Effector memory CD4-positive, alpha-beta T cell (primary cell): ENCODE measurements around the gene C16orf92.

Experiments used
- DNase-seq, 3 donors: peaks; one replicate each; pipeline ENCODE4 v3.0.0-alpha.2; 2020
- H3K27ac ChIP-seq: 2 replicates; pipeline ENCODE4 v1.7.0; 2013; ENCODE audit warnings: mild to moderate bottlenecking, low read length, moderate library complexity; ENCODE audit not compliant: insufficient read depth, poor library complexity, severe bottlenecking
- H3K27me3 ChIP-seq: replicated peaks from 2 replicates; pipeline ENCODE4 v1.7.0; 2013; ENCODE audit warnings: mild to moderate bottlenecking, low read length; ENCODE audit not compliant: insufficient read depth, control insufficient read depth, poor library complexity, severe bottlenecking
- H3K36me3 ChIP-seq: 2 replicates; pipeline ENCODE4 v1.7.0; 2013; ENCODE audit warnings: mild to moderate bottlenecking, low read length, moderate library complexity; ENCODE audit not compliant: control insufficient read depth, insufficient read depth
- H3K4me1 ChIP-seq: 2 replicates; pipeline ENCODE4 v1.7.0; 2013; ENCODE audit warnings: low read length, mild to moderate bottlenecking; ENCODE audit not compliant: control insufficient read depth, insufficient read depth, poor library complexity, severe bottlenecking
- H3K4me3 ChIP-seq: 2 replicates; pipeline ENCODE4 v1.7.0; 2013; ENCODE audit warnings: low read length, low read depth, mild to moderate bottlenecking; ENCODE audit not compliant: insufficient read depth, poor library complexity, severe bottlenecking
- H3K9me3 ChIP-seq: 2 replicates; pipeline ENCODE4 v1.7.0; 2013; ENCODE audit warnings: mild to moderate bottlenecking, low read length, moderate library complexity; ENCODE audit not compliant: control insufficient read depth

C16orf92 gene

DNA sequence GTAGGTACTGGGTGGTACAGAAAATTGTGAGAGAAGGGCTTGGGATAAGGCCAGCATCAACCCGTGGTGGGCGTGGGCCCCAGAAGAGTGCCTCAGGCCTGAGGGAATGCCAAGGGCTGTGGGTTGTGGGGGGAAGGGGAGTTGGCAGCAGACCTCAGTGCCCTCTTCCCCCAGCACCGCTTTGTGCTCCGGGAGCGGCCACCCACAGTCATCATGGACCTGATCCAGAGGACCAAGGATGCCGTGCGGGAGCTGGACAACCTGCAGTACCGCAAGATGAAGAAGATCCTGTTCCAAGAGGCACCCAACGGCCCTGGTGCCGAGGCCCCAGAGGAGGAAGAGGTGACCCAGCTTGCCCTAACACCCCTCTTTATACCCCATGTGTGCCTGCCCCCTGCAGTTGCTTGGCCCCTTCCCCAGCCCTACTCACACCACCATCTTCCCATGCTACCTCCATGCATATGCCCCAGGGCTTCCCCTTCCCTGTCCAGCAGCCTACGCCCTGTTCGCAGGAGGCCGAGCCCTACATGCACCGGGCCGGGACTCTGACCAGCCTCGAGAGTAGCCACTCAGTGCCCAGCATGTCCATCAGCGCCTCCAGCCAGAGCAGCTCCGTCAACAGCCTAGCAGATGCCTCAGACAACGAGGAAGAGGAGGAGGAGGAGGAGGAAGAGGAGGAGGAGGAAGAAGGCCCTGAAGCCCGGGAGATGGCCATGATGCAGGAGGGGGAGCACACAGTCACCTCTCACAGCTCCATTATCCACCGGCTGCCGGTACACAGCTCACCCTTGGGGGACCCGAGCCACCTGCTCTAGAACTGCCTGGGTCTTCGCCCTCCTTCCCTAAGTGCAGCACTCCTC is 40.2 kb upstream of the C16orf92 start:
- Histone ChIP-seq H3K4me1 (no peaks in the 10 kb centered on the region), H3K4me3 (no peak overlapping the region), H3K27me3 (no peaks in the 10 kb centered on the region), H3K27ac (no peak overlapping the region), H3K9me3 (no peaks in the 10 kb centered on the region), H3K36me3 (peaks cover 100% of the 10 kb centered on the region)
- DNase-seq = no peak

DNA sequence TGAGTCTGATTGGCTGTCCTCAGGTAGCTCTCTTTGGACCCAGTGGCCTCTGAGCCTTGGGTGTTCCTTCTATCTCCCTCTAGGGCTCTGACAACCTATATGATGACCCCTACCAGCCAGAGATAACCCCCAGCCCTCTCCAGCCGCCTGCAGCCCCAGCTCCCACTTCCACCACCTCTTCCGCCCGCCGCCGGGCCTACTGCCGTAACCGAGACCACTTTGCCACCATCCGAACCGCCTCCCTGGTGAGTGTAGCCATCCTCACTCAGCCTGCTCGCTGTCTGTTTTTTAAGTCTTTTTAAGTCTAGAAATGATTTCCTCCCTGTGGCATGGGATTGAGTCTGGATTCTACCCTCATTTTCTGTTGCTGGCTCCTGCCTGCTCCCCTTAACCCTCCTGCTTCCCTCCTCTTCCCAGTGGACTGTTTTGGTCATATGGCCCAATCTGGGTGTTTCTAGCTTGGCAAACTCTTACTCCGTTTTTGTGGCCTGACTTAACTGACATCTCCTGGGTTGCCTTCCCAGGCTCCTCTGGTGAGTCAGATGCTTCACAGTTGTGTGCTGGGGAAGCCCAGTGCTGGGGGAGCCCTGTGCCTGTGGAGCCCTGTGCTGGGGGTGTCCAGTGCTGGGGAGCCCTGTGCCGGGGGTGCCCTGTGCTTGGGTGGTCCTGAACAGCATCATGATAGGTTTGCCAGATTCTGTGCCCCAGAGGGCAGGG is 39.4 kb upstream of the C16orf92 start:
- Histone ChIP-seq H3K4me3 (no peak overlapping the region), H3K36me3 (peaks cover 98% of the 10 kb centered on the region), H3K4me1 (no peaks in the 10 kb centered on the region), H3K27me3 (no peaks in the 10 kb centered on the region), H3K9me3 (no peaks in the 10 kb centered on the region), H3K27ac (no peak overlapping the region)
- no peak for DNase-seq

DNA sequence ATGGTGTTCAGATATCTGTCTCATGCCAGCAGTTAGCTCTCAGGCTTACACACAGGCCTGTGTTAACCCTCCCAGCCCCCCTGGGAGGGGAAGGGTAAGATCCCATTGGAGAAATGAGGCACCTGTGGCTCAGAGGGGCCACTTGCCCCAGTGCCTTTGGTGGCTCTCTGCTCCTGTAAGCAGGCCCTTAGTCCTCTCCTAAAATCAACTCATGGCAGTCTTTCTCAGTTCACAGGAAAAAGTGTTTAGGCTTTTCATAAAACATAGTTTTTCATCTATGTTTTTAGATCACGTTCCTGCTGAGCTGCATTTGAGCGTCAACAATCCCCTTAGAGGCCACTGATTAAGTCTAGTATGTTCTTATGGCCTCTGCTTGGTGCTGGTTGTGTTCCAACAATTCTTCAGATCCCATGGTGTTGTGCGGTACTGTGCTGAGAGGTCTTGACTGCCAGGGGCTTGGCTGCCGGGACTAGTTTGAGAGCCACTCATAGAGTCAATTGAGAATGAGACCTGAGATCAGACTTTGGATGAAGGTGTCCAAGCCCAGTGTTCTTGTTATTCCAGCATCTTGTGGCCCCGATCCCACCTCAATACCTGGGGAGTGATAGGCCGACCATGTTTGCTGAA is 38.7 kb upstream of the C16orf92 start:
- Histone ChIP-seq H3K27me3 (no peaks in the 10 kb centered on the region), H3K27ac (no peak overlapping the region), H3K36me3 (peaks cover 97% of the 10 kb centered on the region), H3K4me1 (no peaks in the 10 kb centered on the region), H3K9me3 (no peaks in the 10 kb centered on the region), H3K4me3 (no peak overlapping the region)
- no peak for DNase-seq

DNA sequence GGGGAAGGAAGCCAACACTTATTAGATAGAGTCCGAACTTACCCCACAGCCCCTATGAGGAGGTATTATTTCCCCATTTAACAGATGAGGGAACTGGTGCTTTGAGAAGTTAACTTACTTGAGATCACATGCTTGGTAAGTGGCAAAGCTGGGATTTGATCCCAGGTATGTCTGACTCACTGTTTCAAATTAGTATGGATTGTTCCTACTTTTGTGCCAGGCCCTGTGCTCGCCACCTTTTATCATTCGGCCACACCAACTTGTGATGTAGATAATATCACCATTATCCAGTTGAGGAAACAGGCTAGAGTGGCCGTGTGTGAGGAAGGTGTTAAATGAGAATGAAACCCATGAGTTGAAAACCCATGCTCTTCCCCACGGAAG is 38.2 kb upstream of the C16orf92 start:
- Histone ChIP-seq H3K36me3 (peaks cover 97% of the 10 kb centered on the region), H3K9me3 (no peaks in the 10 kb centered on the region), H3K27ac (no peak overlapping the region)

DNA sequence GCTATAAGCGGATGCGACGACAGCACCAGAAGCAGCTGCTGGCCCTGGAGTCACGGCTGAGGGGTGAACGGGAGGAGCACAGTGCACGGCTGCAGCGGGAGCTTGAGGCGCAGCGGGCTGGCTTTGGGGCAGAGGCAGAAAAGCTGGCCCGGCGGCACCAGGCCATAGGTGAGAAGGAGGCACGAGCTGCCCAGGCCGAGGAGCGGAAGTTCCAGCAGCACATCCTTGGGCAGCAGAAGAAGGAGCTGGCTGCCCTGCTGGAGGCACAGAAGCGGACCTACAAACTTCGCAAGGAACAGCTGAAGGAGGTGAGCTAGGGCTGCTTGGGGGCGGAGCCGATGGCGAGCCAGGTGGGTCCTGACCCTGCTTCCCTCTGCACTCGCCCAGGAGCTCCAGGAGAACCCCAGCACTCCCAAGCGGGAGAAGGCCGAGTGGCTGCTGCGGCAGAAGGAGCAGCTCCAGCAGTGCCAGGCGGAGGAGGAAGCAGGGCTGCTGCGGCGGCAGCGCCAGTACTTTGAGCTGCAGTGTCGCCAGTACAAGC is 37.7 kb upstream of the C16orf92 start:
- Histone ChIP-seq H3K4me1 (no peaks in the 10 kb centered on the region), H3K27me3 (no peaks in the 10 kb centered on the region), H3K27ac (no peak overlapping the region), H3K36me3 (peaks cover 95% of the 10 kb centered on the region), H3K9me3 (no peaks in the 10 kb centered on the region), H3K4me3 (no peak overlapping the region)
- no peak for DNase-seq

More for the DNA sequence above, 38.2 kb upstream of the C16orf92 start:
- Histone ChIP-seq H3K4me3 (no peak overlapping the region), H3K27me3 (no peaks in the 10 kb centered on the region), H3K4me1 (no peaks in the 10 kb centered on the region)
- no peak for DNase-seq

DNA sequence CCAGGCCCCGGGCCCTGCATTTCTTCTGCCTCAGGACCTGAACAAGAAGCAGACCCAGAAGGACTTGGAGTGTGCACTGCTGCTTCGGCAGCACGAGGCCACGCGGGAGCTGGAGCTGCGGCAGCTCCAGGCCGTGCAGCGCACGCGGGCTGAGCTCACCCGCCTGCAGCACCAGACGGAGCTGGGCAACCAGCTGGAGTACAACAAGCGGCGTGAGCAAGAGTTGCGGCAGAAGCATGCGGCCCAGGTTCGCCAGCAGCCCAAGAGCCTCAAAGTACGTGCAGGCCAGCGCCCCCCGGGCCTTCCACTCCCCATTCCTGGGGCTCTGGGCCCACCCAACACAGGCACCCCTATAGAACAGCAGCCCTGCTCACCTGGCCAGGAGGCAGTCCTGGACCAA is 36.8 kb upstream of the C16orf92 start:
- DNase-seq = no peak
- no peaks in the 10 kb centered on the region for H3K9me3 ChIP-seq
- H3K4me1 ChIP-seq = no peaks in the 10 kb centered on the region
- H3K36me3 ChIP-seq = peaks cover 93% of the 10 kb centered on the region
- no peaks in the 10 kb centered on the region for H3K27me3 ChIP-seq
- H3K4me3 ChIP-seq = no peak overlapping the region
- H3K27ac ChIP-seq = no peak overlapping the region

DNA sequence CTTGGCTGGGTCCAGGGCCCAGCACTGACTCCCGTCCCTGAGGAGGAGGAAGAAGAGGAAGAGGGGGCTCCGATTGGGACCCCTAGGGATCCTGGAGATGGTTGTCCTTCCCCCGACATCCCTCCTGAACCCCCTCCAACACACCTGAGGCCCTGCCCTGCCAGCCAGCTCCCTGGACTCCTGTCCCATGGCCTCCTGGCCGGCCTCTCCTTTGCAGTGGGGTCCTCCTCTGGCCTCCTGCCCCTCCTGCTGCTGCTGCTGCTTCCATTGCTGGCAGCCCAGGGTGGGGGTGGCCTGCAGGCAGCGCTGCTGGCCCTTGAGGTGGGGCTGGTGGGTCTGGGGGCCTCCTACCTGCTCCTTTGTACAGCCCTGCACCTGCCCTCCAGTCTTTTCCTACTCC is 36.1 kb upstream of the C16orf92 start:
- Histone ChIP-seq H3K4me1 (no peaks in the 10 kb centered on the region), H3K27me3 (no peaks in the 10 kb centered on the region), H3K27ac (no peak overlapping the region), H3K4me3 (no peak overlapping the region), H3K36me3 (peaks cover 91% of the 10 kb centered on the region), H3K9me3 (no peaks in the 10 kb centered on the region)
- DNase-seq = no peak

DNA sequence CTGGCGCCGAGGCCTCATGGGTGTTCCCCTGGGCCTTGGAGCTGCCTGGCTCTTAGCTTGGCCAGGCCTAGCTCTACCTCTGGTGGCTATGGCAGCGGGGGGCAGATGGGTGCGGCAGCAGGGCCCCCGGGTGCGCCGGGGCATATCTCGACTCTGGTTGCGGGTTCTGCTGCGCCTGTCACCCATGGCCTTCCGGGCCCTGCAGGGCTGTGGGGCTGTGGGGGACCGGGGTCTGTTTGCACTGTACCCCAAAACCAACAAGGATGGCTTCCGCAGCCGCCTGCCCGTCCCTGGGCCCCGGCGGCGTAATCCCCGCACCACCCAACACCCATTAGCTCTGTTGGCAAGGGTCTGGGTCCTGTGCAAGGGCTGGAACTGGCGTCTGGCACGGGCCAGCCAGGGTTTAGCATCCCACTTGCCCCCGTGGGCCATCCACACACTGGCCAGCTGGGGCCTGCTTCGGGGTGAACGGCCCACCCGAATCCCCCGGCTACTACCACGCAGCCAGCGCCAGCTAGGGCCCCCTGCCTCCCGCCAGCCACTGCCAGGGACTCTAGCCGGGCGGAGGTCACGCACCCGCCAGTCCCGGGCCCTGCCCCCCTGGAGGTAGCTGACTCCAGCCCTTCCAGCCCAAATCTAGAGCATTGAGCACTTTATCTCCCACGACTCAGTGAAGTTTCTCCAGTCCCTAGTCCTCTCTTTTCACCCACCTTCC is 35.5 kb upstream of the C16orf92 start:
- Histone ChIP-seq H3K36me3 (peaks cover 91% of the 10 kb centered on the region), H3K9me3 (no peaks in the 10 kb centered on the region), H3K27me3 (no peaks in the 10 kb centered on the region), H3K4me1 (no peaks in the 10 kb centered on the region), H3K4me3 (no peak overlapping the region), H3K27ac (no peak overlapping the region)
- no peak for DNase-seq

DNA sequence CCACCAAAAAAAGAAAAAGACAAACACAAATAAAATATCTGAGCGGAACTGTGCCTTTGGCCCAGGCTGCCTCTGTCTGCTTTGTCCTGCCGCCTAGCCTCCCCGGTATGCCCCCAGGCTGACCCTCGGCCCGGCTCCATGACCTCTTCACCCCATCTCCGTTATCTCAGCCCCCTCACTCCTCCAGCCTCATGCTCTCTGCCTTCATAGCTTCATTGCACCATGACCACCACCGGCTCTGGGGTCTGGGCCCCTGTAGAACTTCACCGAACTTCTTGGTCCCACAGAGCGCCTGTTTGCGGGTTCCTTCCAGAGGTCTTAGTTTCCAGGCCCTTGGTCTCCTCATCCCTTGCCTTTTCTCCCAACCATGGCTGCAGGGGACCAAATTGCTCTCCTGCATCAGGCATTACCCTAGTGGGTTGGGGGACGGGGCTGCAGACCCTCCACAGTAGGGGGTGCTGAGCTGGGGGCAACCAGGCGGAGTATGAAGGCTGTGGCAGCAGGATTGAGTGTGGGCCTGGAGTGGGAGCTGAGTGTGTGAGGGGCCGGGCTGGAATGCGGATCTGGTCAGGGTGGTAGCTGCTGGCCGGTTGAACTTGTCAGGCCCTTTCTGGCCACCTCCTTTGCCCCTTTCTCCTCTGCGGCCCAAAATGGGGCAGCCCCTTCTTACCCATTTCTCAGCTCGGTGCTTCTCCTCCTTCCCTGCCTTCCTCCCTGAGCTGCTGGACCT is 34.5 kb upstream of the C16orf92 start:
- Histone ChIP-seq H3K36me3 (peaks cover 90% of the 10 kb centered on the region), H3K27ac (no peak overlapping the region), H3K4me3 (no peak overlapping the region), H3K27me3 (no peaks in the 10 kb centered on the region), H3K4me1 (no peaks in the 10 kb centered on the region), H3K9me3 (no peaks in the 10 kb centered on the region)
- no peak for DNase-seq
